HPDE6-E6E7 (cell line): Measurements from ENCODE around the gene CNTD1.

Source experiments
- DNase-seq: peaks from one replicate; pipeline ENCODE4 v3.0.0; 2011; ENCODE audit warnings: missing footprints; ENCODE audit errors: extremely low spot score

The CNTD1 gene

GRCh38 chr17:42803074-42803883, 4.6 kb downstream of the CNTD1 start:
- no peak for DNase-seq

- no peak for DNase-seq
Observed at GRCh38 chr17:42804918-42805367, 6.3 kb downstream of the CNTD1 start.

GRCh38 chr17:42806249-42806648, 7.6 kb downstream of the CNTD1 start:
- DNase-seq: no peak

GRCh38 chr17:42809250-42809649, 10.6 kb downstream of the CNTD1 start:
- peak; percentile 58 for DNase-seq

- no peak for DNase-seq
Observed at GRCh38 chr17:42814633-42815399, 16.2 kb downstream of the CNTD1 start.

- no peak for DNase-seq
Observed at GRCh38 chr17:42817866-42818265, 19.2 kb downstream of the CNTD1 start.

- DNase-seq: no peak
Observed at GRCh38 chr17:42818379-42818778, 19.7 kb downstream of the CNTD1 start.

GRCh38 chr17:42819939-42820535, 21.4 kb downstream of the CNTD1 start:
- DNase-seq: no peak

- no peak for DNase-seq
Observed at GRCh38 chr17:42821176-42821575, 22.5 kb downstream of the CNTD1 start.

- no peak for DNase-seq
Observed at GRCh38 chr17:42827472-42827871, 28.8 kb downstream of the CNTD1 start.

GRCh38 chr17:42830971-42831370, 32.3 kb downstream of the CNTD1 start:
- DNase-seq: no peak

- no peak for DNase-seq
Observed at GRCh38 chr17:42832213-42832933, 33.7 kb downstream of the CNTD1 start.

- peak; percentile 95 for DNase-seq
Observed at GRCh38 chr17:42832934-42833766, 34.5 kb downstream of the CNTD1 start, which contains the start of gene PSME3. Gene PSME3 (plus strand): TSS chr17:42833397. CDS start chr17:42833632, 235 bp downstream.

GRCh38 chr17:42833767-42834422, 35.2 kb downstream of the CNTD1 start:
- DNase-seq: no peak

- no peak for DNase-seq
Observed at GRCh38 chr17:42835732-42836131, 37.1 kb downstream of the CNTD1 start.

GRCh38 chr17:42841975-42842685, 43.5 kb downstream of the CNTD1 start:
- DNase-seq: no peak

GRCh38 chr17:42843358-42843934, 44.8 kb downstream of the CNTD1 start:
- DNase-seq: peak; percentile 74

GRCh38 chr17:42844271-42844670, 45.6 kb downstream of the CNTD1 start, which contains the start of gene AOC2:
Gene AOC2 (plus strand): TSS chr17:42844580. CDS start chr17:42844627, 47 bp downstream.
- DNase-seq: no peak
